GM18858 (cell line): ENCODE measurements around the gene POLR1C.
"Not testable (repeated sequence)": the region's sequence is repeated elsewhere in the genome, so short reads cannot be mapped to it uniquely, and the experiment has no call there.

ENCODE experiments used
- ATAC-seq: cut with Tn5 transposase; IDR thresholded peaks from one replicate; pipeline ENCODE4 v1.9.1; 2021; ENCODE audit not compliant: unreplicated experiment

Gene POLR1C

DNA sequence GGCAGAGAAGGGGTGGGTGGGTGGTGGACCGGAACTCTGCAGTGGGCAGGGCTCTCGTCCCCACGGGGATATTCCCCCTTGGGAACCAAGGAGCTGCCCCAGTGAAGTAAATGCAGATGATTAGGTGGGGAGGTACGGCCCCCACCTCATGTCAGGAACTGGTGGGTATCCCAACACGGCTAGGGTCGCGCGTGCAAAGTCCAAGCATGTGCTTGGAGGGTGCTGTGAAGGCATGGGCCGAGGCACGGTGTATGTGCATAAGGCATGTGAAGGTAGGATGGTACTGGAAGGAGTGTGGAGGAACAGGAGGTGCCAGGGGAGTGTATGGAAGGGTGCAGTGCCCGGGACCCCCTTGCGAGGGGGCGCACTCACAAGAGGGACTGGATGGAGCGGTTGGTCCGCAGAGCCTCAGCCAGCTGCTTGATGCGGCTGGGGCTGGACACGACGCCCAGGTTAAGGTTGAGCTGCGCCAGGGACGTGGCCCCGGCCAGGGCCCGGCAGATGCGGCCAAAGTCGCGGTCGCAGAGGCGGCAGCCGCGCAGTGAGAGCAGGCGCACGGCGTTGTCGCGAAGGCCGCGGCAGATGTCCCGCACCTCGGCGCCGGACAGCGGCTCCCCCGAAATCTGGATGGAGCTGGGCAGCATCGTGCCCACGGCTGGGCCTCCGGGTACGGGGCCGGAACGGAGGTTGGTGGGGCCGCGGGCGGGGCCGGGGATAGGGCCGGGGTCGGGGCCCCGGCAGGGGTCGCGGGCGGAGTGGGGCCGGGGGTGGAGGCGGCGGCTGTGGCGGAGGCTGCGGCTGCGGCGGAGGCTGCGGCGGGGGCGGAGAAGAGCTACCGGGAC, 7.5 kb upstream of the POLR1C start:
- ATAC-seq, result no peak

DNA sequence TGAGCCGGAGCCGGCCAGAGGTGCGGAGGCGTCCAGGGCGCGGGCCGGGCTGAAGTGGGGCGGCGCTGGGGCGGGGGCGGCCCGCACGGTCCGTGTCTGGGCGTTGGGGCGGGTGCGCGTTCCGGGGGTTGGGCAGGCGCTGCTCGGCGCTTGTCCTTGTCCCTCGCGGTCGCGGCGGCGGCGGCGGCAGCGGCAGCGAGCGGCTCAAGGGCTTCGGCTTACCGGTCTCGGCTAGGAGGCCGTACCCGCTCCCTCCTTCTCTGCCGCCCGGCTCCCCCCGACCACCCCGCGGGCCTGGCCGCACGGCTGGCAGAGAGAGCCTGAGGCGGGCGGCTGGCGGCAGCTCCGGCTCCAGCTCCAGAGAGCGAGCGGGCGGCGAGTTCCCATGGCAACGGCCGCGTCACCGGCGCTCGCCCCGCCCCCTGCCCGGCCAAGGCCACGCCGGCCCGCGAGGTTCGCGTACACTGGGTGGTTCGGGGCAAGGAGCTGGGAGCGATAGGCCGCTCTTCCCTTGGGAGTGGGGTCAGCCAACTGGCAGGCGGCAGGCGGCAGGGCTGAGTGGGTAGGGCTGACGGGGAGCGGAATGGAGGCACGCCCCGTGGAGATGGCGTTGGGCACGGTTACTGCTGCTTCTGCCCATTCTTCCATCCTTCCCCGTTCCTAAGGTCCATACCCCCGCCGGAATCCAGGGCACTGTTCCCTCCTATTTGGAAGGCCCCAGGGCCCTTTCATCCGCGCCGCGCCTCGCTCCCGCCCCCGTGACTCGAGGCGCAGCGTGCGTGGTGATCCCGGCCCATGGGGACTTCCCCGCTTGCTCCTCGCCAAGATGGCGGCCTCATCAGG, 6.7 kb upstream of the POLR1C start, which contains the start of gene LRRC73:
LRRC73 (minus strand) TSS at position 363 of the 843 bp plus-strand sequence. CDS start 561 bp downstream, outside the sequence.
- ATAC-seq, result peak; percentile 54

DNA sequence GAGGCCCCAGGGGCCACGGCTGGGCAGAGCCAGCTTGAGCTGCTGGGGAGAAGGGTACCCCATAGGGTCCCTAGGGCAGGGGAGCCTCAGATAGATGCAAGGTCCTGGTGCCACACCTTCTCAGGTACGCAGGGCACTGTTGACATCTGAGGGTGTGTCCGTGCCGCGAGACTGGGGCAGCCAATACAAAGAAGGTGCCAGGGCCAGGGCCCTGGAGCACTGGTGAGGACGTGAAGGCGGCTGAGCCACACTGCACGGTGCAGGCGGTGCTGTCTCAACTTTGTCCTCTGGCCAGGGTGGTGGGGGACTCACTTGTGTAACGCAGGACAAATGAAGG, 6.1 kb upstream of the POLR1C start:
- ATAC-seq, result no peak

DNA sequence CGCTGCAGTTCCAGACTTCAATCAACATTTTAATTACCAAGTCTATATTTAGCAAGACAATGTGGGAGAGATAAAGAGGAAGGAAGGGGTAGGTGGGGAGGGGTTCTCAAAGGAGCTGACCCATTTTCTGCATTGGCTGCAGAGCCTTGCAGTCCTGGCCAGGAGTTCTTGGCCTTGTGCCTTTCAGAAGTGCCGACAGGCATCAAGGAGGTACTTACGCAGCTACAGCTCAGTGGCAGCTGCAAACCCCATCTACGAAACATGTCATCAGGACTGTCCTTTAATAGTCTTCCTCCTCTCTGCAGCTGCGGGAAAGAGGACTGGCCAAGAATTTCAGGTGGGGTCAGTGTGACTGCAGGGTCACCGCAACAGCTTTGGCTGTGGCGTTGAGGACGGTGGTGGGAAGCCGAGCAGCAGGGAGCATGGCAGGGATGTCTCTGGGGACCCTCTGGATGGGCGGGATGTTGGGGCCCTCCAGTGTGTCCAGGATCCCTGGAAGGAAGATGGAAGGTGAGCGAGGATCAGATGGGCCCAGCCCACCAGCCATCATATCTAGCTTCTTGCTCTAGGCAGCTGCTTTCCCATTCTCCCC, 5.0 kb upstream of the POLR1C start:
- ATAC-seq, result no peak

DNA sequence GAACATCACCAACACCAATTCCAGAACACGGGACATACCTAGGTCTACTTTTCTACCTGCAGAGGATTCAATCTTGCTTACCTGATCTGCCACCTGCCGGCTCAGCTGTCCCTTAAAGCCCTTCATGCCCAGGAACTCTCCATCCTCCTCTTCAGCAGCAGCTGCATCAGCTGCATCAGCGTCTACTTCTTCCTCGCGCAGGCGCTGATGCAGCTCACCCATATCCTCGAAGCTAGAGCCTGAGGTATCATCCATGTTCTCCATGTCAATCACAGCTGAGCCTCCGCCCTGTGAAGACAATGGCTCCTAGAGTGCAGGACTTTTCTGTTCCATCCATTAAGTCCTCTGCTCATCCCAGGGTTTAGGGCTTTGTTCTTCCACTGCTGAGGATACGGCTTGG, 1.1 kb upstream of the POLR1C start:
- no peak for ATAC-seq

DNA sequence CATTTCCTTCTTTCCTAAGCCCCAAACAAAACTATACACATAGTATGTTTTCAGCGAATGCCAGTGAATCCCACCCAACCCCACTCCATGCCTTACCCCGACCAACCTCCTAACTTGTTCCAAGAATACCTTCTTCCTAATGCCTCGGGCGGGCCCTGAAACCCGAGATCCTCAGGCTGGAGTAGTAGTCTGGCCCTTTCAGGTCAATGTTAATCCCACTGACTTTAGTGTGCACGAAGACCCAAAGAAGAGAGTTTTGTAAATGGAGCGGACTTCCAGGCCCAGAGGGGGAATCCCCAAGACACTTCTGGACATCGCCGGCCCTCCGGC, 557 bp upstream of the POLR1C start:
- no peak for ATAC-seq

DNA sequence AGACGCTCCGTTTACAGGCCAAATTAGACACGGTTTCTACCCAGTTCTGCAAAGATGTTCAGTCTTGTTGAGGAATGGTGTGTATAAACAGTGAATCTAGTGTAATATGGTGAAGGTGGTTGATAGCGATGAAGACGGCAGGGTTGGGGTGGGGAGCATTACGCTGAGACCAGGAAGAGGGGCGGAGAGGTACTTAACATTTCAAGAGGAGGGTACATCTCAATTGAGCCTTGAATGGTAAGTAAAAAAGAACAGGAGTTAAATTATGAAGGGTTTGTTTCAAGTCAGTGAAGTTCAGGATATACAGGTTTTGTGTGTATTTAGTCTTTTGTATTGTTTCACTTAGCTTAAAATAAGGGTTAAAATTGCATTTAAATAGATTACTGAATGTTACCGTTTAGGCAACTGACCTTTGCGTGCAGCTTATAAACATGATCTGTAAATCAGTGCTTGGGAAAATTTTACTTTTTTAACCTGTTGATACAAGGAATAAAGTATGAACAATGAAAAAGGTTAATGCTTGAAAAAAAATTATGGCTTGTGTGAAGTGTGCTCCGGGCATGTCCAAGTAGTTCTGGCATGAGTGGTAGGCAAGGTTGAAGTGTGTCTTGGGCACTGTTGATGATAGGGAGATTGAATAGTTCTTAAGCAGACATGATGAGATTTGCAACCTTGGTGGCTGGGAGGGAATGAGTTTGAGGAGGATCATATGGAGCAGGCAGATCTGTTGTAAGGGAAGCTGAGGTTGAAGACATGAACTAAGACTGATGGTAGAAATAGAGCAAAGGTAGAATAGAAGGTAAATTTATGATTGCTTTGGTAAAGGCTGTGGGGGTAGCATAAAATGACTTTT, 842 bp downstream of the POLR1C start:
- no peak for ATAC-seq

DNA sequence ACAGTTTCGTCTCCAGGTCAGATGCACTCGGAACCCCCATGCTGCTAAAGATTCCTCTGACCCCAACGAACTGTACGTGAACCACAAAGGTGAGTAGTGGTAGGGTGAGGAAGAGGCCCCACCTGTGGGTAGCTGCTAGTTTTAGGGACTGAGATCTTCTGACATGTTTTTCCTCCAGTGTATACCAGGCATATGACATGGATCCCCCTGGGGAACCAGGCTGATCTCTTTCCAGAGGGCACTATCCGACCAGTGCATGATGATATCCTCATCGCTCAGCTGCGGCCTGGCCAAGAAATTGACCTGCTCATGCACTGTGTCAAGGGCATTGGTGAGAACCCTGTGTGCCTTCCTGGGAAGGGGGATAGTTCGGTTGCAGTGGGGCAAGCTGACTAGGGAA, 3.2 kb downstream of the POLR1C start:
- no peak for ATAC-seq

DNA sequence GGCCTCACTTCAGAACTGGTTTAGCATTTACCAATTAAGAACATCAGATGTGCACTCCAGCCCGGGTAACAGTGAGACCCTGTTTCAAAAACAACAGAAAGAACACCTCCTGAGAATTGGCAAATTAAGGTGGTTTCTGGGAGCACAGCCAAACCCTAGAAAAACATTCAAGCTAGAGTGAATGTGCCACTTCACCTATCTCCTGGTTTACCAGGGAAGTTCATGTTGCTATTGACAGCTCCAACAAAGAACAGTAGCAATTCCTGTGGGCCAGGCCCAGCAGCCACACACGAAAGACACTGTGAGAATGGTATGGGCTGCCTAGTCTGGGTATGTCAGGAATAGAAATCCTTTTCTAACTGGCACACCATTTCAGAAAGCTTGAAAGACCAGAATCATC, 4.9 kb downstream of the POLR1C start:
- ATAC-seq, result no peak

DNA sequence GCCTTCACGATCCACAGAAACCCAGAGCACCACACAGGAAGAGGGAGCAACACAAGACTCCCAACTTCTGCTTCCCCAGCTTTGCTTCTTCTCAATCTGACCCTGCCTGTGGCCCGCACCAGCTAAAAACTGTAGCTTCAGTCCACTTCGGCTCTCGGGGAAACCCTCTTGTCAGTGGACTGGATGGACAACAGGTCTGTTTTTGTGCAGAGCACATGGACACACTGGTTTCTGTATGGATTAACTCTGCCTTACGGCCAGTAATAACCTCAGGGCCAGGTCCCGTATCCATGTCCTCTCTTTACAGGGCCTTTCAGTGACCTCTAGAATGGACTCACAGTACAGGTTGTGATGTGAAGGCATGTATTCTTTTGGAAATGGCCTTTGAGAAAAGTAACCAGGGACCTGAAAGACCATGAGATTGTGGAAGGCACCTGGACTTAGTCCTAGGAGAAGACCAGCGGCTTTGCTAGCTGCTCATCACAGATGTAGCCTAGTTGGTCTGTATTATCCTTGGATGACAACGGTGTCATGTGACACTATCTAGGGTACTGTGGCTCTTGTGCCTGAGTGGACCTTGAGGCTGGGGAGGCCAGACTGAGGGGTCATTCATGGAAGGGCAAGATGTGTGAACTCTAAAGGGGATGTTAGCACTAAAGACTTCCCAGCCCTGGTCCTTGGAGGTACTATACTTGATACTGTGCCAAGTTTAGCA, 5.8 kb downstream of the POLR1C start:
- ATAC-seq, result no peak

DNA sequence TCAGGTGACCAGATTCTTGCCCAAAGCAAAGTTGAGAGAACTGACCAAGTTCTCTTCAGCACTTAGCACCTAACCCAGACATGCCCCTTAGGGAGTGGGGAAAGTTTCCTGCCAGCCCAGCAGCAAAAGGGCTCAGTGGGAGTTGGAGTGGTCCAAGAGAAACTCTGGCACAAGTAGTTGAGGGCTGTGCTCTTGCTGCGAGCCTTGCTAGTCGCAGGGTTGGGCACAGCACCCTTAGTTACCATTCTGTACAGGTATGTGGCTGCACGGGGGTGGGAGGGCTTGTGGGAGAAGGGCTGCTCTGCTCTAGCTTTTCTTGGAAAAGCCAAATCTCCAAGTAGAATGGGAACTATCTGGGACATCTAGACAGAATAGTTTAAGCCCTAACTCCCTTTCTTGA, 6.4 kb downstream of the POLR1C start:
- no peak for ATAC-seq

DNA sequence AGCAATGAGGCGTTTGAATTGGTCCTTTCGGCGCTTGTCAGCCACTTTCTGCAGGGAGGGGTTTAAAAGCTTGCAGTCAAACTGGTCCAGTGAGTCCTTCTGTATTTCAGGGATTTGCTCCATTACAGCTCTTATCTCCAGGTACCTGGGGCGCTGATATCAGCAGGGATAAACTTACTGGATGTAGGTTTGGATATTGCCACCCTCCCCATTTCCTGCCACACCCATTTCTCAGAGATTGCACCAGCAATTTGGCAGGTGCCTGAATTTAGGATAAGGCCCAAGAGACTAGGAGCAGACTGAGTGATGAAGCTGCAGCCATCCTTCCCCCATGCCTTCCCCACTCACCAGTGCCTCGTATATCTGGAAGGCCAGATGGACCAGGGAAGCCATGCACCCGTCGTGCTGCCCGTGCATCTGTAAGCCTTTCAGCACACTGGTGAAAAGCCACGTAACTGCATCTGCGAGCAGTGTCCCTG, 7.6 kb downstream of the POLR1C start:
- no peak for ATAC-seq

DNA sequence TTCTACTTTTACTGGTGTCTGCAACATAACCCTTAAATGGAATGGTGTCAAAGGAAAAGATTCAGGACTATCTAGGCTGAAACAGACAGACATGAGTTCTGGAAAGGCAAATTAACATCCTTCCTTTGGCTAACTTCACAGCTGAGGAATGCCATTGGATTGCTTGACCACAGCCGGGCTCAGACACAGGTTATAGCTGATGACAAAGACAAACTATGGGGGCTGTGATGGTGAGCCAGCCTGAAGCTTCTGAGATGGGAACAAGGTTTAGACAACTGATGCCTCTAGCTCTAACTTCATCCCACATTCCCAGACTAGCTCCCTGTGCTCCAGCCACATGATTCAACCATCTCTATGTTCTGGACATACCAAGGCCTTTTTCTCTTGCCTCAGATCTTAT, 15.3 kb downstream of the POLR1C start:
- ATAC-seq, result no peak

DNA sequence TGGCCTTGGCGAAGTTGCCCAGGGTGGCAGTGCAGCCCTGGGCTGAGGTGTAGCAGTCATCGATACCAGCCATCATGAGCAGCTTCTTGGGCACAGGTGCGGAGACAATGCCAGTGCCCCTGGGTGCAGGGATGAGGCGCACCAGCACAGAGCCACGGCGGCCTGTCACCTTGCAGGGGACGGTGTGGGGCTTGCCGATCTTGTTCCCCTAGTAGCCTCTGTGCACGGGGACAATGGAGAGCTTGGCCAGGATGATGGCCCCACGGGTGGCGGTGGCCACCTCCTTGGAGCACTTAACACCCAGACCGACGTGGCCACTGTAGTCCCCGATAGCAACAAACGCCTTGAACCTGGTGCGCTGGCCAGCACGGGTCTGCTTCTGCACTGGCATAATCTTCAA, 22.1 kb downstream of the POLR1C start:
- not testable (repeated sequence) for ATAC-seq

DNA sequence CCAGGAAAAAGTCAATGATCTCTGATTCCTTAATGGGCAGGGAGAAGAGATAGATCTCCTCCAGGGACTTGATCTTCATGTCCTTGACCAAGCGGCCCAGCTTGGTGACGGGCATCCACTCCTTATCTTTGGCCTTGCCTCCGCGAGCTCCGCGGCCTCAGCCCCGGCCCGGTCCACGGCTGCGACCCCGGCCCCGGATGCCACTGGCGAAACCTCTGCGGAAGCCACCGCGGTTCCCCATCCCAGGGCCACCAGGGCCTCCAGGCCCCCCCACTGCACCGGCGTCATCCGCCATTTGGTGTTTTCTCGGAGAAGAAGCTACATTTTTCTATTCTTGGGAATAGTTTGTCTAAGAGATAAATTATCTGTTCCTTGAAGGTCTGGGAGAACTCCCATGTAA, 22.5 kb downstream of the POLR1C start:
- not testable (repeated sequence) for ATAC-seq

DNA sequence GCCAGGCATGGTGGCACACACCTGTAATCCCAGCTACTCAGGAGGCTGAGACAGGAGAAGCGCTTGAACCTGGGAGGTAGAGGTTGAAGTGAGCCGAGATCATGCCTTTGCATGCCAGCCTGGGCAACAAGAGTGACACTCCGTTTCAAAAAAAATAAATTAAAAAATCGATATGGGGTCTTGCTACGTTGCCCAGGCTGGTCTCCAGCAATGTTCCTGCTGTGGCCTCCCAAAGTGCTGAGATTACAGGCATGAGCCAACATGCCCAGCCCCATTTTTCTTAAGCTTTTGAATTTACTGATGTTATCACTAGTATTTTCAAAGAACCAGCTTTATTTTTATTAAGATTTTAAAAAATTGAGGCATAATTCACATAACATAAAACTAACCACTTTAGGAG, 23.6 kb downstream of the POLR1C start:
- ATAC-seq, result no peak

DNA sequence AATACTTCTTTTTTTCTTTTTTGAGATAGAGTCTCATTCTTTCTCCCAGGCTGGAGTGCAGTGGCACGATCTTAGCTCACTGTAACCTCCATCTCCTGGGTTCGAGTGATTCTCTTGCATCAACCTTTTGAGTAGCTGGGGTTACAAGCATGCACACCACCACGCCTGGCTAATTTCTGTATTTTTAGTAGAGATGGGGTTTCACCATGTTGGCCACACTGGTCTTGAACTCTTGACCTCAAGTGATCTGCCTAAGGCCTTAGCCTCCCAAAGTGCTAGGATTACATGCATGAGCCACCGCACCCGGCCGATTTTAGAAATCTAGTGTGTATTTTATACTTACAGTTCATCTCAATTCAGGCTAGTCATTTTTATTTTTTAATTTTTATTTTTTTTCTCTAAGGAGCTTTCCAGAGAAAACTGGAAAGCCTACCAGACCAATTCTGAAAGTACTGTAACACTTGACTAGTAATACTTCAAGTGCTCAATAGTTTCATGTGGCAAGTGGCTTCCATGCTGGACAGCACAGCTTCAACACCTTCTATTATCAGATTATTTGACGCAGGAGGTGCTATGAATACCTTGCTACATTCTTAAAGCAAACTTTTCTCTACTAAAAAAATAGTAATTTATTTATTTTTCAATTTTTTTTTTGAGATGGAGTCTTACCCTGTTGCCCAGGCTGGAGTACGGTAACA, 25.0 kb downstream of the POLR1C start:
- no peak for ATAC-seq

DNA sequence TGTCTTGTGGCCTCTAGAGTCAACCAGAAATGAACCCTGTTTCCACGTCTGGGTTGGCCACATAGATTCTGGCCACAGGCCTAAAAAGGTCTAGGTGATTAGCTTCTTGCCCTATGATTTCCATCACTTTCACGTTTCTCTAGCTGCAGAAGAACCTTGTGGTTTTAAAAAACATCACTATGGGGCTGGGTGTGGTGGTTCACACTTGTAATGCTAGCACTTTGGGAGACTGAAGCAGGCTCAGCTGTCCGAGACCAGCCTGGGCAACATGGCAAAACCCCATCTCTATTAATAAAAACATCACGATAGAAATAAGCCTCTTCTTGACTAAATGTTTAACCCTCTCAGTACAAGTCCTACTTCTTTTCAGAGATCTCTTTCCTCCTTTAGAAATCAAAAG, 27.6 kb downstream of the POLR1C start:
- no peak for ATAC-seq

DNA sequence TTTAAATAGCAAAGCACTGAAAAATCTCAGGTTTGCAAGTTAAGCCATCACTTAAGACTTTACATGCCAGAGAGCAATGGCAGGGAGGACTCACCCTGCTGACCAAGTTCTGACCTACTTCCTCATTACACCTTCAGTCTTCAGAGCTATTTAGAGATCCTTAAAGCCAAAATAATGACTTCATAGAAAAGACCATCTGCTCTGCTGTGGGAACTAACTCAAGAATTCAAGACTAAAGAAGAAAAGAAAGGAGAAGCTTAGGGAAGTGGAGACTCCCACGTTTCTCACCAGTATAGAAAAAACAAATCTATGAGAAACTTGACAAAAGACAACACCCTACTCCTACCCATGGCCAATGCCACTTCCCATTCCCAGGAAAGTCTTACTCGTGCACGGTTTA, 30.3 kb downstream of the POLR1C start:
- no peak for ATAC-seq

DNA sequence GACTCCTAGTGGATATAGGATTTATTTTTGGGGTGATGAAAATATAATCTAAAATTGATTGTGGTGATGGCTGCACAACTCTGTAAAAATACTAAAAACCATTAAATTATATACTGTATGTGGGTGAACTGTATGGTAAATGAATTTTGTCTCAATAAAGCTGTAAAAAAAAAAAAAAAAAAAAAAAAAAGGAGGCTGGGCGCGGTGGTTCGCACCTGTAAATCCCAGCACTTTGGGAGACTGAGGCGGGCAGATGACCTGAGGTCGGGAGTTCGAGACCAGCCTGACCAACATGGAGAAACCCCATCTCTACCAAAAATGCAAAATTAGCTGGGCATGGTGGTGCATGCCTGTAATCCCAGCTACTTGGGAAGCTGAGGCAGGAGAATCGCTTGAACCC, 40.7 kb downstream of the POLR1C start:
- not testable (repeated sequence) for ATAC-seq
